ENCODE measurements around the gene NKX1-1.
"Not testable (repeated sequence)": the region's sequence is repeated elsewhere in the genome, so short reads cannot be mapped to it uniquely, and the experiment has no call there.

NKX1-1 gene

GRCh38 chr4:1400191-1400805, 5.9 kb downstream of the NKX1-1 start:
- no peak for TF ChIP-seq CTCF (IDR thresholded peaks at IDR 0.05; ENCODE audit: low read depth, low read length, missing control alignments)
- H3K4me3 ChIP-seq (ENCODE audit: low read depth, low read length) = no peak overlapping the region
- no peak for DNase-seq (ENCODE audit: low read depth)
- in situ Hi-C loops (cut with HindIII; ENCODE audit: low sequenced_read_pairs) = no loop called here

GRCh38 chr4:1399508-1400190, 6.6 kb downstream of the NKX1-1 start:
- no peak for DNase-seq (ENCODE audit: low read depth)
- no peak for TF ChIP-seq CTCF (IDR thresholded peaks at IDR 0.05; ENCODE audit: low read depth, low read length, missing control alignments)
- no peak overlapping the region for H3K4me3 ChIP-seq (ENCODE audit: low read depth, low read length)
- in situ Hi-C loops (cut with HindIII; ENCODE audit: low sequenced_read_pairs) = no loop called here

- in situ Hi-C loops (cut with HindIII; ENCODE audit: low sequenced_read_pairs) = no loop called here
- DNase-seq (ENCODE audit: low read depth) = no peak
These were observed 7.3 kb downstream of the NKX1-1 start for GRCh38 chr4:1398681-1399507.

GRCh38 chr4:1396806-1397455, 9.3 kb downstream of the NKX1-1 start:
- no peak for TF ChIP-seq CTCF (IDR thresholded peaks at IDR 0.05; ENCODE audit: low read depth, low read length, missing control alignments)
- DNase-seq (ENCODE audit: low read depth) = no peak
- no peak overlapping the region for H3K4me3 ChIP-seq (ENCODE audit: low read depth, low read length)
- in situ Hi-C loops (cut with HindIII; ENCODE audit: low sequenced_read_pairs) = no loop called here

More at GRCh38 chr4:1398681-1399507, 7.3 kb downstream of the NKX1-1 start:
- no peak overlapping the region for H3K4me3 ChIP-seq (ENCODE audit: low read depth, low read length)
- TF ChIP-seq CTCF (IDR thresholded peaks at IDR 0.05; ENCODE audit: low read depth, low read length, missing control alignments) = no peak

GRCh38 chr4:1395941-1396805, 10.1 kb downstream of the NKX1-1 start:
- no peak overlapping the region for H3K4me3 ChIP-seq (ENCODE audit: low read depth, low read length)
- TF ChIP-seq CTCF (IDR thresholded peaks at IDR 0.05; ENCODE audit: low read depth, low read length, missing control alignments) = no peak
- in situ Hi-C loops (cut with HindIII; ENCODE audit: low sequenced_read_pairs) = no loop called here
- DNase-seq (ENCODE audit: low read depth) = no peak

GRCh38 chr4:1395389-1395820, 10.8 kb downstream of the NKX1-1 start:
- in situ Hi-C loops (cut with HindIII; ENCODE audit: low sequenced_read_pairs); DNase-seq (ENCODE audit: low read depth); H3K4me3 ChIP-seq (ENCODE audit: low read depth, low read length): not testable (repeated sequence)

- H3K4me3 ChIP-seq (ENCODE audit: low read depth, low read length); DNase-seq (ENCODE audit: low read depth); in situ Hi-C loops (cut with HindIII; ENCODE audit: low sequenced_read_pairs): not testable (repeated sequence)
These were observed 11.5 kb downstream of the NKX1-1 start for GRCh38 chr4:1394554-1395388.
